IMR-90 (cell line): ENCODE results near the gene BMERB1. TPM values are rescaled to one million over a fixed set of nuclear protein-coding genes. Genes with fewer than 3 reads are reported as not detected.

Source experiments
- ATAC-seq: fragments of 200-7000 bp; cut with Tn5 transposase; 2 replicates; pipeline ENCODE4 v1.9.1; 2020; ENCODE audit warnings: low read depth, mild to moderate bottlenecking, moderate library complexity
- BruUV-seq: library from RNA; stranded (reverse); fragments of 400-500 nt; replicated peaks from 2 replicates; lab custom pipeline; 2021; lab: Mats Ljungman, UMichigan
- CTCF ChIA-PET: fragments of 300-600 bp; formaldehyde crosslinking; extraction: SDS; loops from one replicate; lab custom pipeline; 2021; ENCODE audit warnings: antibody characterized with exemption; lab: Yijun Ruan, JAX
- POLR2A ChIA-PET: fragments of 300-600 bp; sonication (Branson Sonifier 250); formaldehyde crosslinking; loops from one replicate; lab custom pipeline; 2022; ENCODE audit warnings: antibody characterized with exemption; ENCODE audit not compliant: unreplicated experiment; lab: Charles Lee
- DNase-seq: peaks from one replicate; pipeline ENCODE4 v3.0.0; 2013
- H2AFZ ChIP-seq: replicated peaks from 2 replicates; pipeline ENCODE3; 2013; ENCODE audit warnings: low read length, mild to moderate bottlenecking; ENCODE audit not compliant: poor library complexity
- H2AK5ac ChIP-seq: 2 replicates; pipeline ENCODE4 v1.6.1; 2013; ENCODE audit warnings: low read depth, low read length, inconsistent platforms
- H2AK9ac ChIP-seq: replicated peaks from 2 replicates; pipeline ENCODE3; 2013; ENCODE audit warnings: mild to moderate bottlenecking, low read depth, low read length, moderate library complexity; ENCODE audit not compliant: poor library complexity
- H2BK120ac ChIP-seq: 2 replicates; pipeline ENCODE4 v1.6.1; 2013; ENCODE audit warnings: low read depth, low read length, inconsistent platforms
- H2BK15ac ChIP-seq: 3 replicates; pipeline ENCODE4 v1.6.1; 2013; ENCODE audit warnings: low read depth, low read length, inconsistent platforms
- H2BK20ac ChIP-seq: 2 replicates; pipeline ENCODE4 v1.6.1; 2013; ENCODE audit warnings: low read depth, mild to moderate bottlenecking, inconsistent platforms, low read length, moderate library complexity
- H2BK5ac ChIP-seq: 2 replicates; pipeline ENCODE4 v1.6.1; 2013; ENCODE audit warnings: mild to moderate bottlenecking, low read depth, low read length, inconsistent platforms; ENCODE audit not compliant: poor library complexity, severe bottlenecking
- H3K14ac ChIP-seq: replicated peaks from 2 replicates; pipeline ENCODE4 v1.6.1; 2013; ENCODE audit warnings: low read depth, low read length, inconsistent platforms
- H3K18ac ChIP-seq: 2 replicates; pipeline ENCODE4 v1.6.1; 2013; ENCODE audit warnings: low read depth, low read length, control low read depth
- H3K23ac ChIP-seq: 2 replicates; pipeline ENCODE4 v1.6.1; 2013; ENCODE audit warnings: low read depth, low read length, inconsistent platforms
- H3K27ac ChIP-seq: 2 replicates; pipeline ENCODE4 v1.5.1; 2013; ENCODE audit warnings: mild to moderate bottlenecking, control low read depth, low read length; ENCODE audit not compliant: insufficient read depth
- H3K27me3 ChIP-seq: 2 replicates; pipeline ENCODE4 v1.6.1; 2013; ENCODE audit warnings: low read length; ENCODE audit not compliant: control insufficient read depth, insufficient read depth
- H3K36me3 ChIP-seq: 2 replicates; pipeline ENCODE4 v1.6.1; 2013; ENCODE audit warnings: low read length, mixed read lengths; ENCODE audit not compliant: control insufficient read depth, insufficient read depth
- H3K4ac ChIP-seq: 2 replicates; pipeline ENCODE4 v1.6.1; 2013; ENCODE audit warnings: low read depth, low read length, inconsistent platforms
- H3K4me1 ChIP-seq: 2 replicates; pipeline ENCODE4 v1.6.1; 2013; ENCODE audit warnings: low read length, mixed read lengths; ENCODE audit not compliant: control insufficient read depth, insufficient read depth
- H3K4me2 ChIP-seq: 2 replicates; pipeline ENCODE4 v1.6.1; 2013; ENCODE audit warnings: low read depth, mild to moderate bottlenecking, control low read depth, low read length, moderate library complexity
- H3K4me3 ChIP-seq: 2 replicates; pipeline ENCODE4 v1.5.1; 2013; ENCODE audit warnings: low read depth, mild to moderate bottlenecking, control low read depth, low read length, moderate library complexity; ENCODE audit not compliant: insufficient read depth
- H3K56ac ChIP-seq: 2 replicates; pipeline ENCODE4 v1.6.1; 2013; ENCODE audit warnings: low read length, inconsistent platforms; ENCODE audit not compliant: insufficient read depth; ENCODE audit errors: extremely low read depth
- H3K79me1 ChIP-seq, 2 experiments: 2 replicates each; pipeline ENCODE4 v1.6.1; 2013; ENCODE audit warnings: low read length in 2 of 2, inconsistent platforms in 1 of 2, low read depth in 1 of 2
- H3K9ac ChIP-seq: 2 replicates; pipeline ENCODE4 v1.6.1; 2013; ENCODE audit warnings: low read depth, low read length, control low read depth
- H3K9me1 ChIP-seq: 2 replicates; pipeline ENCODE4 v1.6.1; 2013; ENCODE audit warnings: low read length, inconsistent platforms; ENCODE audit not compliant: insufficient read depth
- H3K9me3 ChIP-seq: 2 replicates; pipeline ENCODE4 v1.6.1; 2013; ENCODE audit warnings: low read length; ENCODE audit not compliant: control insufficient read depth, insufficient read depth
- H4K20me1 ChIP-seq: 2 replicates; pipeline ENCODE4 v1.6.1; 2013; ENCODE audit warnings: low read length, inconsistent platforms; ENCODE audit not compliant: insufficient read depth
- H4K5ac ChIP-seq: 2 replicates; pipeline ENCODE4 v1.6.1; 2013; ENCODE audit warnings: mild to moderate bottlenecking, low read depth, low read length, control low read depth
- H4K8ac ChIP-seq, 2 experiments: 2 replicates each; pipeline ENCODE4 v1.6.1; 2013; ENCODE audit warnings: low read depth in 2 of 2, low read length in 2 of 2, control low read depth in 1 of 2, inconsistent platforms in 1 of 2
- H4K91ac ChIP-seq: 2 replicates; pipeline ENCODE4 v1.6.1; 2013; ENCODE audit warnings: low read depth, low read length, inconsistent platforms; ENCODE audit not compliant: insufficient read depth
- RAD21 ChIP-seq: IDR thresholded peaks from 2 replicates; pipeline ENCODE4 v1.6.1; 2012; ENCODE audit warnings: low read length, improper control_type of control experiment
- WGBS, 2 experiments: methylation state at CpG; one replicate each; pipeline versions ENCODE4 v1.1.5 to v1.1.7; 2013; ENCODE audit warnings: missing lambda C conversion rate in 2 of 2; ENCODE audit not compliant: insufficient read length in 1 of 2; ENCODE audit errors: extremely low coverage in 2 of 2; 5-methylcytosine and 5-hydroxymethylcytosine counted together
- dilution Hi-C: fragments of 300-500 bp; cut with HindIII; formaldehyde crosslinking; loops from one replicate; pipeline ENCODE4 v1.14.3; 2018; ENCODE audit warnings: low sequenced_read_pairs; ENCODE audit not compliant: unreplicated experiment
- in situ Hi-C: fragments of 300-500 bp; cut with MboI; formaldehyde crosslinking; loops from 3 replicates; pipeline ENCODE4 v1.14.3; 2019; ENCODE audit warnings: low sequenced_read_pairs, inconsistent platforms, mixed read lengths
- intact Hi-C: fragments of 100-400 bp; cut with micrococcal nuclease; formaldehyde crosslinking; loops from 2 replicates; pipeline ENCODE4 v1.10.0; 2022
- polyA plus RNA-seq, 3 experiments: library from polyadenylated mRNA; depleted of rRNA; stranded (reverse); fragments of >200 nt; gene quantifications; 2 replicates each; pipeline ENCODE4 v1.2.3, GENCODE V29; 2012; ENCODE audit warnings: low replicate concordance in 1 of 3
- total RNA-seq: library from RNA; depleted of rRNA; stranded (reverse); fragments of >200 nt; gene quantifications from 2 replicates; pipeline ENCODE4 v1.2.3, GENCODE V29; 2012

The BMERB1 gene
- total and polyA plus RNA-seq, 2 of the 4 experiments (the other 2 are of a cell fraction), result 22.6 to 32.9 TPM

DNA sequence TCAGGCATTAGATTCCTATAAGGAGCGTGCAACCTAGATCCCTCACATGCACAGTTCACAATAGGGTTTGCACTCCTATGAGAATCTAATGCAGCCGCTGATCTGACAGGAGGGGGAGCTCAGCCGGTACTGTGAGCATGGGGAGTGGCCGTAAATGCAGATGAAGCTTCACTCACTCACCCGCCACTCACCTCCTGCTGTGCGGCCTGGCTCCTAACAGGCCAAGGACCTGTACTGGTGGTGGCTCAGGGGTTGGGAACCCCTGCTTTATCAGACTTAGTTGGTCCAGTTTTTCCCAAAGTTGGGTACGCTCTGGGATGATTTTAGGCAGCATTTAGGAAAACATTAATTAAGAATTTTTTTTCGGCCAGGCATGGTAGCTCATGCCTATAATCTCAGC is 104.8 kb downstream of the BMERB1 start:
- no peak overlapping the region for H2BK5ac ChIP-seq
- H3K14ac ChIP-seq, result no peak overlapping the region
- no peak overlapping the region for H3K4me2 ChIP-seq
- no peak overlapping the region for H3K9ac ChIP-seq
- no TSS peak for BruUV-seq
- H3K4ac ChIP-seq, result no peak overlapping the region
- in situ Hi-C loops (no loop called here), dilution Hi-C loops (no loop called here), intact Hi-C loops (no loop called here)
- no peaks in the 10 kb centered on the region; the same call in none of the 2 replicates for H4K20me1 ChIP-seq
- no peak overlapping the region for H2BK20ac ChIP-seq
- peaks cover 2 to 7% of the 10 kb centered on the region in 2 experiments; a peak in 2 of 4 replicates for H3K79me1 ChIP-seq
- H3K23ac ChIP-seq, result no peak overlapping the region
- no peaks in the 10 kb centered on the region; the same call in none of the 2 replicates for H3K36me3 ChIP-seq
- no peaks in the 10 kb centered on the region; the same call in 1 of the 2 replicates for H3K9me1 ChIP-seq
- no peak for DNase-seq
- no peak overlapping the region for H4K8ac ChIP-seq
- no peak for ATAC-seq
- POLR2A ChIA-PET, result no interaction called here
- H3K27ac ChIP-seq, result no peak overlapping the region
- no peak overlapping the region for H2AK9ac ChIP-seq
- CTCF ChIA-PET, result no interaction called here
- no CpG with 5 or more reads among the region's 8 CpGs for WGBS, 2 experiments
- H3K4me1 ChIP-seq, result 0 out of 2 replicates have a peak, but pooled peaks cover under 1% of the 10 kb centered on the region
- no peak overlapping the region for H2AK5ac ChIP-seq
- no peaks in the 10 kb centered on the region for H3K27me3 ChIP-seq
- no peak for TF ChIP-seq RAD21
- no peak overlapping the region for H2BK15ac ChIP-seq
- no peak overlapping the region for H3K4me3 ChIP-seq
- no peak overlapping the region for H4K5ac ChIP-seq
- no peak overlapping the region for H2BK120ac ChIP-seq
- H4K91ac ChIP-seq, result no peak overlapping the region
- H3K18ac ChIP-seq, result no peak overlapping the region
- H3K56ac ChIP-seq, result no peak overlapping the region
- H2AFZ ChIP-seq, result no peak overlapping the region
- H3K9me3 ChIP-seq, result peaks cover 4% of the 10 kb centered on the region; the same call in 1 of the 2 replicates
